ENCODE data around the gene MOCS1. TPM values are rescaled to one million over a fixed set of nuclear protein-coding genes. Genes with fewer than 3 reads are reported as not detected.

The MOCS1 gene
- total and polyA plus RNA-seq, 9 of the 15 experiments (the other 6 are each of a cell fraction or from before 2014, with no cell fraction given) = 0.69 to 12.7 (median 8.7) TPM

DNA sequence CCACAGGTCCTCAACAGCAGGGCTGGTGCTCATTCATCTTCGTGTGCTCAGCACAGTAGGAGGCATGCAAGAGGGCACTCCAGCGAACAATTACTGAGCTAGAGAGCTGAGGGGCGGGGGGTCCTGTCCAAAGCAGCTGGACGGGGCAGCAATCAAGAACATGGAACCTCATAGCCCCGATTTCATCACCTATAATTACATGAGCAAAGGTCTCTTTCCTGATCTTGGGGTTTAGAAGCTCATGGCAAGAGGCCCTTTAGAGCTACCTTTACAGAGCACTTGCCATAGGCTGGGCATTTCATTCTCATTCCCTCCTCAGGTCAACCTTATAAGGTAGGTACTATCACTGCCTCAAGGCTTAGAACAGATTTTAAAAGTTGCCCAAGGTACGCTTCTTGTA is 10.4 kb downstream of the MOCS1 start:
- peaks cover 5% of the 10 kb centered on the region for H3K9me3 ChIP-seq (replicated peaks; ENCODE audit: control insufficient read depth, insufficient read depth, low read depth, low read length)
- ChIA-PET POLR2A (interaction anchor here (0.6 to 0.8 kb wide), 3 partner anchors 8 to 517 kb away, joined by 3 read pairs; no protein-coding TSS in a partner anchor), CTCF (ENCODE audit: low intra/inter-chr PET ratio) (no interaction called here)
- H2AFZ ChIP-seq (ENCODE audit: low read depth, low read length) = no peak overlapping the region
- no peaks in the 10 kb centered on the region; a peak in 1 of 5 replicates for H3K27me3 ChIP-seq (ENCODE audit: control insufficient read depth in 2 of 2, insufficient read depth in 2 of 2, low read length in 2 of 2)
- H3K27ac ChIP-seq (ENCODE audit: extremely low read depth, low read depth, low read length) = no peak overlapping the region
- in situ Hi-C loops (cut with MboI) (no loop called here), intact Hi-C loops (cut with micrococcal nuclease) (no loop called here)
- no peak overlapping the region for H3K9ac ChIP-seq (ENCODE audit: insufficient read depth in 1 of 2, low read depth in 2 of 2, low read length in 2 of 2)
- DNase-seq (ENCODE audit: extremely low read depth in 1 of 4, low spot score in 3 of 4) (no peak), ATAC-seq (no peak), FAIRE-seq (no peak)
- no peaks in the 10 kb centered on the region for H3K79me2 ChIP-seq (ENCODE audit: control insufficient read depth, insufficient read depth, low read length)
- no peaks in the 10 kb centered on the region; the same call in 1 of the 2 replicates for H4K20me1 ChIP-seq (replicated peaks; ENCODE audit: control insufficient read depth, insufficient read depth, low read length)
- peaks cover 6% of the 10 kb centered on the region; the same call in 1 of the 3 replicates for H3K36me3 ChIP-seq (ENCODE audit: control insufficient read depth, insufficient read depth, low read length)
- no peaks in the 10 kb centered on the region for H3K9me1 ChIP-seq (ENCODE audit: control insufficient read depth, insufficient read depth, low read length)
- no TSS peak for BruUV-seq (replicated peaks)
- H3K4me1 ChIP-seq (replicated peaks in 1 of 2; ENCODE audit: control insufficient read depth in 2 of 2, insufficient read depth in 2 of 2, low read length in 2 of 2) = no peaks in the 10 kb centered on the region
- no peak overlapping the region for H3K4me3 ChIP-seq
- WGBS (ENCODE audit: insufficient coverage, low coverage, missing lambda C conversion rate) = 19% methylated on average over 6 of the region's 6 CpGs
- no peak overlapping the region for H3K4me2 ChIP-seq (ENCODE audit: insufficient read depth, low read length)
- TF ChIP-seq ZNF134 (CRISPR knock-in tag; conservative IDR thresholded peaks at IDR 0.05) = no peak
- TF ChIP-seq, protein P1, sequence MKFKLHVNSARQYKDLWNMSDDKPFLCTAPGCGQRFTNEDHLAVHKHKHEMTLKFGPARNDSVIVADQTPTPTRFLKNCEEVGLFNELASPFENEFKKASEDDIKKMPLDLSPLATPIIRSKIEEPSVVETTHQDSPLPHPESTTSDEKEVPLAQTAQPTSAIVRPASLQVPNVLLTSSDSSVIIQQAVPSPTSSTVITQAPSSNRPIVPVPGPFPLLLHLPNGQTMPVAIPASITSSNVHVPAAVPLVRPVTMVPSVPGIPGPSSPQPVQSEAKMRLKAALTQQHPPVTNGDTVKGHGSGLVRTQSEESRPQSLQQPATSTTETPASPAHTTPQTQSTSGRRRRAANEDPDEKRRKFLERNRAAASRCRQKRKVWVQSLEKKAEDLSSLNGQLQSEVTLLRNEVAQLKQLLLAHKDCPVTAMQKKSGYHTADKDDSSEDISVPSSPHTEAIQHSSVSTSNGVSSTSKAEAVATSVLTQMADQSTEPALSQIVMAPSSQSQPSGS (CRISPR knock-in tag; IDR thresholded peaks at IDR 0.05) = no peak
- TF ChIP-seq MTA2 (IDR thresholded peaks at IDR 0.05; ENCODE audit: low read depth) = no peak
- TF ChIP-seq, protein P2, sequence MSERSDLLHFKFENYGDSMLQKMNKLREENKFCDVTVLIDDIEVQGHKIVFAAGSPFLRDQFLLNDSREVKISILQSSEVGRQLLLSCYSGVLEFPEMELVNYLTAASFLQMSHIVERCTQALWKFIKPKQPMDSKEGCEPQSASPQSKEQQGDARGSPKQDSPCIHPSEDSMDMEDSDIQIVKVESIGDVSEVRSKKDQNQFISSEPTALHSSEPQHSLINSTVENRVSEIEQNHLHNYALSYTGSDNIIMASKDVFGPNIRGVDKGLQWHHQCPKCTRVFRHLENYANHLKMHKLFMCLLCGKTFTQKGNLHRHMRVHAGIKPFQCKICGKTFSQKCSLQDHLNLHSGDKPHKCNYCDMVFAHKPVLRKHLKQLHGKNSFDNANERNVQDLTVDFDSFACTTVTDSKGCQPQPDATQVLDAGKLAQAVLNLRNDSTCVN (CRISPR knock-in tag; IDR thresholded peaks at IDR 0.05) = no peak
- TF ChIP-seq NFYB (IDR thresholded peaks at IDR 0.05; ENCODE audit: extremely low read depth, insufficient read length) = no peak
- TF ChIP-seq FOXA3 (CRISPR knock-in tag; conservative IDR thresholded peaks at IDR 0.05 in 1 of 2, IDR thresholded peaks at IDR 0.05 in 1 of 2) = no peak
- TF ChIP-seq POLR2B (IDR thresholded peaks at IDR 0.05; ENCODE audit: low read depth, partially characterized antibody) = no peak
- TF ChIP-seq ZNF408 (CRISPR knock-in tag; IDR thresholded peaks at IDR 0.05; ENCODE audit: low read depth) = no peak
- TF ChIP-seq SRSF3 (IDR thresholded peaks at IDR 0.05; ENCODE audit: insufficient read depth, low read length) = no peak
